ENCODE data around the gene TNFRSF25. TPM values are rescaled to one million over a fixed set of nuclear protein-coding genes. Genes with fewer than 3 reads are reported as not detected.
A peak's percentile ranks its signal among the peaks of the same experiment; 100 is the strongest.

The TNFRSF25 gene
- total and polyA plus RNA-seq, 2 of the 8 experiments (the other 6 are each of a cell fraction or from before 2014, with no cell fraction given): 10.7 to 19.5 TPM

- CTCF ChIA-PET (ENCODE audit: partially characterized antibody): interaction anchor here (0.6 to 12.0 kb wide), 15 partner anchors 7 to 144 kb away, joined by 3 to 168 read pairs (median 7); no protein-coding TSS in a partner anchor
- Histone ChIP-seq H4K20me1 (replicated peaks in 1 of 2; ENCODE audit: control insufficient read depth in 1 of 2, insufficient read depth in 2 of 2, low read length in 2 of 2) (peaks cover 2 to 7% of the 10 kb centered on the region in 2 experiments), H3K9ac (replicated peaks in 1 of 4; ENCODE audit: extremely low read depth in 1 of 4, low read depth in 3 of 4, low read length in 3 of 4) (no peak within 1 kb of the TSS), H2BK20ac (ENCODE audit: low read length) (no peak within 1 kb of the TSS; the same call in 1 of the 2 replicates), H3K27ac (ENCODE audit: low read depth, low read length) (no peak within 1 kb of the TSS), H3K4me2 (ENCODE audit: insufficient read depth in 1 of 2, low read depth in 2 of 2, low read length in 2 of 2) (peak within 1 kb of the TSS; percentile 80 to 92), H3K79me1 (ENCODE audit: low read depth, low read length) (no peaks in the 10 kb centered on the region; the same call in 1 of the 2 replicates), H2BK5ac (ENCODE audit: low read depth, low read length) (peak within 1 kb of the TSS; percentile 60; the same call in 1 of the 2 replicates), H3K56ac (replicated peaks; ENCODE audit: insufficient read length, low read depth, low read length) (peak within 1 kb of the TSS; percentile 62), H3K4ac (replicated peaks; ENCODE audit: insufficient read length, low read depth, low read length) (peak within 1 kb of the TSS; percentile 50), H2AFZ (ENCODE audit: low read length) (no peak within 1 kb of the TSS), H2BK120ac (replicated peaks; ENCODE audit: low read depth, low read length) (no peak within 1 kb of the TSS), H4K5ac (ENCODE audit: insufficient read length, low read depth, low read length) (peak within 1 kb of the TSS; percentile 48), H3K23ac (ENCODE audit: insufficient read length) (no peak within 1 kb of the TSS), H3K36me3 (ENCODE audit: control insufficient read depth in 2 of 4, insufficient read depth in 4 of 4, low read length in 3 of 4) (no peaks in the 10 kb centered on the region), H4K8ac (ENCODE audit: extremely low read depth, insufficient read depth, low read length) (peak within 1 kb of the TSS; percentile 80), H3K4me3 (ENCODE audit: extremely low read depth in 1 of 4, insufficient read depth in 2 of 4, low read depth in 3 of 4, low read length in 4 of 4) (peak within 1 kb of the TSS; percentile 45 to 80 (median 68)), H3K18ac (ENCODE audit: extremely low read depth, low read length) (peak within 1 kb of the TSS; percentile 60), H3K14ac (ENCODE audit: insufficient read length) (no peak within 1 kb of the TSS), H2AK5ac (ENCODE audit: low read depth, low read length) (peak within 1 kb of the TSS; percentile 86; the same call in 1 of the 2 replicates), H3K79me2 (ENCODE audit: control insufficient read depth in 1 of 2, insufficient read depth in 2 of 2, low read length in 2 of 2) (no peaks in the 10 kb centered on the region), H3K23me2 (ENCODE audit: low read depth, low read length) (peaks cover 11% of the 10 kb centered on the region; the same call in 1 of the 2 replicates), H4K91ac (replicated peaks; ENCODE audit: insufficient read length, low read length) (peak within 1 kb of the TSS; percentile 52), H2BK15ac (ENCODE audit: low read length) (peak within 1 kb of the TSS; percentile 46; the same call in 1 of the 2 replicates), H2BK12ac (ENCODE audit: low read depth, low read length) (peak within 1 kb of the TSS; percentile 87; the same call in 1 of the 2 replicates), H3K4me1 (replicated peaks in 1 of 4; ENCODE audit: control insufficient read depth in 3 of 4, insufficient read depth in 4 of 4, low read length in 3 of 4) (peaks cover 0 to 36% (median 23%) of the 10 kb centered on the region in 4 experiments; a peak in 6 of 7 replicates), H3K27me3 (replicated peaks in 1 of 4; ENCODE audit: control insufficient read depth in 3 of 4, extremely low read depth in 1 of 4, insufficient read depth in 3 of 4, low read length in 3 of 4) (peaks cover 0 to 10% (median 8%) of the 10 kb centered on the region in 4 experiments; a peak in 5 of 7 replicates), H3K9me3 (ENCODE audit: insufficient read depth in 2 of 2, low read depth in 1 of 2, low read length in 1 of 2) (no peaks in the 10 kb centered on the region)
- POLR2A ChIA-PET (ENCODE audit: partially characterized antibody): interaction anchor here (0.6 to 1.6 kb wide), 10 partner anchors 11 to 119 kb away, joined by 3 to 8 read pairs (median 4); partner anchors contain the start of gene KLHL21
- 59% methylated on average over 6 of the region's 6 CpGs; no CpG with 5 or more reads in 1 of the 2 experiments for WGBS, 2 experiments (ENCODE audit: extremely low coverage in 1 of 2, insufficient coverage in 1 of 2, insufficient read length in 1 of 2, insufficient replicate concordance in 2 of 2, low coverage in 1 of 2, low lambda C conversion rate in 2 of 2, missing lambda C conversion rate in 1 of 2)
- DNase-seq (ENCODE audit: low read depth in 1 of 2, low spot score in 2 of 2): peak in 1 of 2 experiments; percentile 59
- FAIRE-seq: no peak
- TF ChIP-seq SIN3A (conservative IDR thresholded peaks at IDR 0.05 in 1 of 2, IDR thresholded peaks at IDR 0.05 in 1 of 2; ENCODE audit: low read depth in 1 of 2, low read length in 2 of 2) (no peak), GTF2F1 (IDR thresholded peaks at IDR 0.05; ENCODE audit: borderline replicate concordance, low read depth, low read length) (no peak), MAFK (IDR thresholded peaks at IDR 0.05; ENCODE audit: low read depth, low read length) (0 out of 2 replicates have a peak, but pooled peaks have one; percentile 17), KDM1A (IDR thresholded peaks at IDR 0.05; ENCODE audit: borderline replicate concordance, low read length) (peak; percentile 42; the same call in 1 of the 2 replicates)
Observed at GRCh38 chr1:6491480-6491962, 25.5 kb upstream of the TNFRSF25 start, which contains the start of gene PLEKHG5. PLEKHG5 (minus strand) TSS chr1:6491667; CDS start chr1:6477571, 14,096 bp downstream.

Data from H1 (cell line).